K562 (cell line): Measurements from ENCODE around the gene STK24. TPM values are rescaled to one million over a fixed set of nuclear protein-coding genes. Genes with fewer than 3 reads are reported as not detected.

Experiments used
- ATAC-seq: fragments of 200-7000 bp; cut with Tn5 transposase; 3 replicates; pipeline ENCODE4 v1.9.1; 2020; ENCODE audit warnings: moderate library complexity
- BruUV-seq: library from RNA; stranded (reverse); fragments of 400-500 nt; replicated peaks from 2 replicates; lab custom pipeline; 2021; lab: Mats Ljungman, UMichigan
- CTCF ChIA-PET: fragments of 300-600 bp; formaldehyde crosslinking; extraction: SDS; loops from one replicate; lab custom pipeline; 2021; ENCODE audit warnings: low intra/inter-chr PET ratio; lab: Yijun Ruan, JAX
- POLR2A ChIA-PET: fragments of 300-600, 350-650 bp; sonication (Branson Sonifier 250); formaldehyde crosslinking; extraction: SDS; loops from one replicate; lab custom pipeline; 2021; ENCODE audit warnings: antibody characterized with exemption, inconsistent platforms; lab: Yijun Ruan, JAX
- DNase-seq, 4 experiments: peaks; one replicate each; pipeline versions ENCODE4 v3.0.0 to v3.0.0-alpha.2; 2011 to 2018; ENCODE audit warnings: low spot score in 3 of 4, mixed read lengths in 3 of 4; ENCODE audit errors: extremely low read depth in 1 of 4
- FAIRE-seq: peaks from 2 replicates; lab custom pipeline; 2011; peaks lifted over from hg19 to GRCh38; lab: Jason Lieb, UNC
- H2AFZ ChIP-seq: 2 replicates; pipeline ENCODE4 v1.6.0; 2011; ENCODE audit warnings: low read depth, low read length, control low read depth, inconsistent platforms
- H3K27ac ChIP-seq: fragments of 200-600 bp; 3 replicates; pipeline ENCODE4 v1.8.0; 2011; ENCODE audit warnings: low read depth, mild to moderate bottlenecking, control low read depth, inconsistent platforms, low read length, moderate library complexity, mixed read lengths; ENCODE audit errors: extremely low read depth
- H3K27me3 ChIP-seq, 2 experiments: fragments of 300-600 bp in 1 of 2; 2 replicates in 1 of 2; 3 replicates in 1 of 2; pipeline versions ENCODE4 v1.6.0 to v1.8.0; 2011; ENCODE audit warnings: inconsistent platforms in 2 of 2, low read length in 2 of 2, mild to moderate bottlenecking in 1 of 2, mixed read lengths in 1 of 2, moderate library complexity in 1 of 2; ENCODE audit not compliant: control insufficient read depth in 2 of 2, insufficient read depth in 2 of 2
- H3K36me3 ChIP-seq: fragments of 300-600 bp; 3 replicates; pipeline ENCODE4 v1.8.0; 2011; ENCODE audit warnings: mild to moderate bottlenecking, low read length, inconsistent platforms; ENCODE audit not compliant: control insufficient read depth, insufficient read depth
- H3K4me1 ChIP-seq, 2 experiments: fragments of 200-600 bp in 1 of 2; replicated peaks in 1 of 2; 2 replicates in 1 of 2; 3 replicates in 1 of 2; pipeline versions ENCODE4 v1.5.1 to v1.8.0; 2011; ENCODE audit warnings: inconsistent platforms in 2 of 2, low read length in 2 of 2, mild to moderate bottlenecking in 1 of 2, mixed read lengths in 1 of 2, moderate library complexity in 1 of 2; ENCODE audit not compliant: control insufficient read depth in 2 of 2, insufficient read depth in 2 of 2
- H3K4me2 ChIP-seq: 2 replicates; pipeline ENCODE4 v1.6.1; 2011; ENCODE audit warnings: low read length, control low read depth, inconsistent platforms, mixed read lengths; ENCODE audit not compliant: insufficient read depth
- H3K4me3 ChIP-seq: fragments of 200-600 bp; sonication (generic), shearing (Covaris generic); 2 replicates; pipeline ENCODE4 v1.5.1; 2016; ENCODE audit warnings: control low read depth, inconsistent platforms
- H3K79me2 ChIP-seq: fragments of 200-600 bp; 3 replicates; pipeline ENCODE4 v1.8.0; 2011; ENCODE audit warnings: low read length, inconsistent platforms; ENCODE audit not compliant: control insufficient read depth, insufficient read depth
- H3K9ac ChIP-seq, 2 experiments: 2 replicates each; pipeline versions ENCODE4 v1.6.0 to v1.6.1; 2011; ENCODE audit warnings: low read depth in 2 of 2, low read length in 2 of 2, control low read depth in 1 of 2, inconsistent platforms in 1 of 2, mild to moderate bottlenecking in 1 of 2, mixed read lengths in 1 of 2; ENCODE audit not compliant: insufficient read depth in 1 of 2
- H3K9me1 ChIP-seq: one replicate; pipeline ENCODE4 v1.6.0; 2011; ENCODE audit warnings: inconsistent platforms, mild to moderate bottlenecking, low read length, moderate library complexity; ENCODE audit not compliant: control insufficient read depth, insufficient read depth
- H3K9me3 ChIP-seq: replicated peaks from 2 replicates; pipeline ENCODE4 v1.5.1; 2011; ENCODE audit warnings: low read depth, low read length, inconsistent platforms; ENCODE audit not compliant: control insufficient read depth, insufficient read depth
- H4K20me1 ChIP-seq: replicated peaks from 2 replicates; pipeline ENCODE4 v1.6.1; 2011; ENCODE audit warnings: low read length, inconsistent platforms, mixed read lengths; ENCODE audit not compliant: control insufficient read depth, insufficient read depth
- ATF3 ChIP-seq, 2 experiments: fragments of 450-650 bp in 1 of 2; sonication (generic) in 1 of 2; formaldehyde crosslinking in 1 of 2; IDR thresholded peaks in 1 of 2; conservative IDR thresholded peaks in 1 of 2; 2 replicates each; pipeline versions ENCODE4 v1.6.1 to v1.8.1; 2016 to 2023; ENCODE audit warnings: mild to moderate bottlenecking in 2 of 2, moderate library complexity in 2 of 2, inconsistent platforms in 1 of 2, missing genetic modification reagents in 1 of 2
- ATF7 ChIP-seq: fragments of 450-650 bp; IDR thresholded peaks from 2 replicates; pipeline ENCODE4 v1.7.1; 2014; ENCODE audit warnings: mild to moderate bottlenecking, moderate library complexity
- CHAMP1 ChIP-seq: fragments of 450-650 bp; IDR thresholded peaks from 2 replicates; pipeline ENCODE4 v1.6.1; 2016; ENCODE audit warnings: mild to moderate bottlenecking
- JUND ChIP-seq, 2 experiments: IDR thresholded peaks; 2 replicates in 1 of 2; 3 replicates in 1 of 2; pipeline ENCODE4 v1.6.1; 2011; ENCODE audit warnings: borderline replicate concordance in 2 of 2, low read depth in 2 of 2, low read length in 2 of 2, improper control_type of control experiment in 1 of 2, missing biosample characterization in 1 of 2, missing genetic modification characterization in 1 of 2, missing genetic modification reagents in 1 of 2
- PCBP1 ChIP-seq: fragments of 200-400 bp; formaldehyde crosslinking; IDR thresholded peaks from 2 replicates; pipeline ENCODE4 v1.6.1; 2018; ENCODE audit warnings: mild to moderate bottlenecking, low read depth, low read length; ENCODE audit not compliant: poor library complexity, severe bottlenecking
- SIN3B ChIP-seq: fragments of 450-650 bp; IDR thresholded peaks from 2 replicates; pipeline ENCODE4 v1.6.1; 2017; ENCODE audit warnings: low read depth, mild to moderate bottlenecking, moderate library complexity
- STAT5B ChIP-seq: fragments of 250-450 bp; sonication (Bioruptor Pico); IDR thresholded peaks from 2 replicates; pipeline ENCODE4 v1.8.0; 2021; ENCODE audit warnings: mild to moderate bottlenecking, inconsistent platforms
- WGBS: fragments of 100-300 bp; shearing (Covaris generic); methylation state at CpG from one replicate; pipeline ENCODE4 v1.1.6; 2016; ENCODE audit warnings: low coverage, mixed read lengths; ENCODE audit not compliant: insufficient coverage; ENCODE audit errors: missing lambda C conversion rate; 5-methylcytosine and 5-hydroxymethylcytosine counted together
- in situ Hi-C: fragments of 300-500 bp; cut with MboI; formaldehyde crosslinking; loops from 4 replicates; pipeline ENCODE4 v1.15.0; 2018; ENCODE audit warnings: inconsistent platforms, mixed read lengths
- intact Hi-C: fragments of 100-400 bp; cut with micrococcal nuclease; formaldehyde crosslinking; loops from 2 replicates; pipeline ENCODE4 v1.14.2; 2022
- polyA plus RNA-seq, 8 experiments: library from polyadenylated mRNA; depleted of rRNA in 4 of 8; stranded (reverse) in 5 of 8; unstranded in 3 of 8; fragments of >200 nt; fragmentation: Nextera tagmentation in 2 of 8; fragmentation: Illumina TruSeq in 1 of 8; extraction: Ambion mirVana in 2 of 8; extraction: Trizol in 1 of 8; gene quantifications; 2 replicates each; pipeline versions ENCODE4 v1.2.1 to v1.2.3, GENCODE V29; 2011 to 2014; ENCODE audit warnings: inconsistent platforms in 1 of 8, missing spikeins in 1 of 8
- total RNA-seq, 7 experiments: library from RNA; depleted of rRNA in 6 of 7; stranded (reverse); fragments of >200 nt in 6 of 7; fragmentation: Illumina TruSeq in 2 of 7; extraction: Trizol in 2 of 7; gene quantifications; 2 replicates each; pipeline versions ENCODE4 v1.2.1 to v1.2.3, GENCODE V29; 2011 to 2021; ENCODE audit warnings: low replicate concordance in 1 of 7

Gene STK24
- total and polyA plus RNA-seq, 9 of the 15 experiments (the other 6 are each of a cell fraction or from before 2014, with no cell fraction given): 3.8 to 78.4 (median 28.2) TPM

GRCh38 chr13:98581971-98582702 lies 5.2 kb upstream of the STK24 start:
- Histone ChIP-seq H3K4me1 (peaks cover 2 to 4% of the 10 kb centered on the region in 2 experiments; a peak in 4 of 5 replicates), H3K9ac (no peak overlapping the region), H2AFZ (no peak overlapping the region), H3K79me2 (no peaks in the 10 kb centered on the region), H3K27me3 (no peaks in the 10 kb centered on the region), H3K9me1 (no peaks in the 10 kb centered on the region), H3K9me3 (no peaks in the 10 kb centered on the region), H3K4me3 (no peak overlapping the region), H4K20me1 (no peaks in the 10 kb centered on the region), H3K27ac (no peak overlapping the region), H3K4me2 (no peak overlapping the region), H3K36me3 (no peaks in the 10 kb centered on the region)
- 0% methylated on average over 2 of the region's 2 CpGs for WGBS
- in situ Hi-C loops (no loop called here), intact Hi-C loops (no loop called here)
- no peak for DNase-seq
- ChIA-PET POLR2A (interaction anchor here (0.6 kb wide), 1 partner anchor 23 kb away, joined by 3 read pairs; no protein-coding TSS in a partner anchor), CTCF (no interaction called here)
- BruUV-seq: no TSS peak
- no peak for ATAC-seq
- TF ChIP-seq ATF3 (IDR thresholded peaks at IDR 0.05): peak; percentile 90
- no peak for TF ChIP-seq ATF3 (CRISPR knock-in tag; conservative IDR thresholded peaks at IDR 0.05)
- TF ChIP-seq SIN3B: no peak
- TF ChIP-seq ATF7: peak; percentile 63; the same call in 1 of the 2 replicates
- no peak for TF ChIP-seq PCBP1
- peak; percentile 48; the same call in 1 of the 2 replicates for TF ChIP-seq JUND (IDR thresholded peaks at IDR 0.05; ENCODE audit: borderline replicate concordance, low read depth, low read length)
- peak; percentile 51; the same call in 1 of the 3 replicates for TF ChIP-seq JUND (tag; IDR thresholded peaks at IDR 0.05; ENCODE audit: borderline replicate concordance, low read depth, low read length)
- no peak for TF ChIP-seq STAT5B (CRISPR knock-in tag)
- no peak for TF ChIP-seq CHAMP1
- no peak for FAIRE-seq
